HG03520 (cell line): ENCODE measurements around the gene SFTPB.
"Not testable (repeated sequence)": the region's sequence is repeated elsewhere in the genome, so short reads cannot be mapped to it uniquely, and the experiment has no call there.

Source experiments
- ATAC-seq: cut with Tn5 transposase; IDR thresholded peaks from one replicate; pipeline ENCODE4 v1.9.1; 2021; ENCODE audit warnings: mild to moderate bottlenecking, moderate library complexity; ENCODE audit not compliant: unreplicated experiment

The SFTPB gene

GRCh38 chr2:85660301-85660700, 7.7 kb downstream of the SFTPB start:
- ATAC-seq = not testable (repeated sequence)

GRCh38 chr2:85659324-85659981, 8.5 kb downstream of the SFTPB start:
- ATAC-seq = no peak

- not testable (repeated sequence) for ATAC-seq
These were observed 10.6 kb downstream of the SFTPB start for GRCh38 chr2:85657399-85657798.

DNA sequence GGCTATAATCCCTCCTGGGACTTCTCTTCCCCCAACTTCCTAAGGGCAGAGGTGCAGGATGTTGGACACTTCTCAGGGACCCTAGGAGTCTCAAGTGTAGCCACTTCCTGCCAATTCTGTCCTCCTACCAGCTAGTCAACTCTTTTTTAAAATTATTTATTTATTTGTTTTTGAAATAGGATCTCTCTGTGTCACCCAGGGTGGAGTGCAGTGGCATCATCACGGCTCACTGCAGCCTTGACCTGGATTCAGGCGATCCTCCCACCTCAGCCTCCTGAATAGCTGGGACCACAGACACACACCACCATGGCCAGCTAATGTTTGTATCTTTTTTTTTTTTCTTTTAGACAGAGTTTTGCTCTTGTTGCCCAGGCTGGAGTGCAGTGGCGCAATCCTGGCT, 11.5 kb downstream of the SFTPB start:
- no peak for ATAC-seq

- ATAC-seq = no peak
These were observed 12.0 kb downstream of the SFTPB start for GRCh38 chr2:85655961-85656417.

- ATAC-seq = no peak
These were observed 14.0 kb downstream of the SFTPB start for GRCh38 chr2:85653996-85654395.

DNA sequence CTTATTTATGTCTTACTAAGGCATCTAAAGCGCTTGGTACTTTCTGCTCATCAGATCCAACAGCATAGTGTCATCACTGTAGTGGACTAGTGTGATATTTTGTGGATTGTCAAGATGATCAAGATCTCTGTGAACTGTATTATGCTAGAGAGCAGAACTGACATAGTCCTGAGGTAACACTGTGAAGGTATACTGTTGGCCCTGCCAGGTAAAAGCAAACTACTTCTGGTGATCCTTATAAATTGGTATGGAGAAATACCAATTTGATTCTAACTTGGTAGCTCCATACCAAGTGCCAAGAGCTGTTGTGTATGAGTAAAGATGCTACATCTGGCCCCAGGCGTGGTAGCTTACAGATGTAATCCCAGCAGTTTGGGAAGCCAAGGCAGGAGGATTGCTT, 15.9 kb downstream of the SFTPB start:
- ATAC-seq = no peak

DNA sequence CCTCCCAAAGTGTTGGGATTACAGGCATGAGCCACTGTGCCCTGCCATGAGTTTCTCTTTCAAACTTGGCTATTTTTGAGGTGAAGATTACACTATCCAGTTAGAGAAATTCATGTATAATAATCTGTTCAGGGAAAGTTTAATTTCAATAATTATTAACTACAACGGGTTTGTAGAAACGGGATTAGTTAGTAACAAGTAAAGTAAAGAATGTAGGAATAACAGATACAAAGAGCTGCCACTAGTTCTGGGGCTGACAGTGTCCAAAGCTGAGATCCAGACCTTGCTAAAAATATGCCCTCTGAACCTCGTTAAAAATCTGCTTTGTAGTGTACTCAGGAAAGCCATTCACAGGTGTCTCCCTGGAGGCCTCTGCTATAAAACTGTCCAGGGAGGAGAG, 16.9 kb downstream of the SFTPB start:
- ATAC-seq = no peak

DNA sequence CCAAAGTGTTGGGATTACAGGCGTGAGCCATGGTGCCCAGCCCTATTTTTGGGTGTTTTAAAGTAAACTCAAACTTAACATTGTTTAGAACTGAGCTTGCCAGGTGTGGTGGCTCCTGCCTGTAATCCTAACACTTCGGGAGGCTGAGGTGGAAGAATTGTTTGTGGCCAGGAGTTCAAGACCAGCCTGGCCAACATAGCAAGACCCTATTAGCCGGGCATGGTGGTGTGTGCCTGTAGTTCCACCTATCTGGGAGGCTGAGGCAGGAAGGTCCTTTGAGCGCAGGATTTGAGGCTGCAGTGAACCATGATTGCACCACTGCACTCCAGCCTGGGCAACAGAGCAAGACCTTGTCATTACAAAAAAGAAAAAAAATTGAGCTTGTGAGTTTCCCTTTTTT, 17.5 kb downstream of the SFTPB start:
- ATAC-seq = no peak

- ATAC-seq = no peak
These were observed 18.5 kb downstream of the SFTPB start for GRCh38 chr2:85649201-85650190.

GRCh38 chr2:85648619-85649018, 19.4 kb downstream of the SFTPB start:
- ATAC-seq = no peak

GRCh38 chr2:85647823-85648526, 20.0 kb downstream of the SFTPB start:
- ATAC-seq = no peak

DNA sequence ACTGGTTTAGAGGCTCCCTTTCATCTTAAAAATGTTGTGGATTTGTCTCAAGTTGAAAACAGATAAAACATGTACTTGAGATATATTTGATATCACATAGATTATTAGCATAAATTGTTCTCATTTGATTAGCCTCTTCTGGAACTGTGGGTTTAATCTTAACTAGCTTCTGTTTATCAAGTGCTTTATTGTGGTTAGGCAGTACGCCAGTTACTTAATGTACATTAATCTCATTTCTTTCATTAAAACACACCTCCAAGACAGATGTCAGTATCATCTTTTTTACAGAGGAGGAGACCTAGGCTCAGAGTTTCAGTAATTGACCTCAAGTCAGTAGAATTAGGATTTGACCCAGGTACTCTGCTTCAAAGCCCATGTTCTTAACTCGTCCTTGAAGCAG, 21.8 kb downstream of the SFTPB start:
- no peak for ATAC-seq

GRCh38 chr2:85644909-85645308, 23.1 kb downstream of the SFTPB start:
- no peak for ATAC-seq

DNA sequence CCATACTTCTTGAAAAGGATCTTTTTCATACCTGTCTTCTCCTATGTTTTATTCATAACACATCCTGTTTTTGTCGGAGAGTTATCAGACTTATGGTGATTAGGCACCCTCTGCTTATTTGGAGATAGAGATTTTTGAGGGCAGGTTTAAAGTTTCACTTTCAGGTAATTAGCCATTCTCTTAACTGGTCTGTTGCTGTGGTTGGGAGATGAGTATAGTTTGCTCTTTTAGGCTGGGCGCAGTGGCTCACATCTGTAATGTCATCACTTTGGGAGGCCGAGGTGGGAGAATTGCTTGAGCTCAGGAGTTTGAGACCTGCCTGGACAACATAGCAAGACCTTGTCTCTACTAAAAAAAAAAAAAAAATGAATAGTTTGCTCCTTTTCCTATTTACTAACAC, 25.3 kb downstream of the SFTPB start:
- peak; percentile 53 for ATAC-seq

DNA sequence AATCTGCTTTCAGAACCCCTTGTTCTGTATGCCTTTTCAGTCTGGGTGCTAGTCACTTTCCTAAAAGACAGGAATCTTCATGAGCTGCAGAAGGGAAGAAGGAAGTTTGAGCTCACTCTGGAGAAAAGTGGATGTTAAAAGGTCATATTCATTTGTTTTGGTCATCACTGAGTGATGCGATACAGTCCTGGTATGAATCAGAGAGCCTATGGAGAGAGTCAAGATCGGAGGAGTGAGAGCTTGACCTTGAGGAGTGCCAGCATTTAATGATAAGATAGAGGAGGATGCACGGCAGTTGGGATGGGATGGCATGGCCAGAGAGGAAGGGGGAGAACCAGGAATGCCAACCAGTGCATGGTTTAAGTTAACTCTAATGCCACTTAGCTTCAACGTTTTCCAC, 32.4 kb downstream of the SFTPB start:
- ATAC-seq = no peak

GRCh38 chr2:85635011-85635410, 33.0 kb downstream of the SFTPB start:
- ATAC-seq = no peak

GRCh38 chr2:85631316-85631715, 36.7 kb downstream of the SFTPB start:
- ATAC-seq = no peak

DNA sequence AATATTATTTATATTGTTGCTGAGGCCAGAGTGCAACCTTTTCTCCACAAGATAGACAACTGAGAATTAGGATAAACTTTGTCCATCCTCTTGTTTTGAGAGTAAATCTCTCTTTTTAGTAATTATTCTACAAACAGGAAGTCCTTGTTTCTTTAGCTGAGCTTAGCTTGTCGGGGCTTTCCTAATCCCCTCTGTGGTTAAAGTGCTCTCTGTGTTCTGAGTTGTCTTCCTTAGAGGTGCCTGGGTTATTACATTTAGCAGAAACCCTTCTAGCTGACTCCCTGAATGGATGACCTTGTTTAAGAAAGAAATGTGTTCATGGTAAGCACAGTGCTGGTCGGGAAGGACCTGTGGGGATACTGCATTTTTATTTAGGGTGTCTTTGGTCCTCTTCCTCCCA, 39.3 kb downstream of the SFTPB start:
- ATAC-seq = no peak

DNA sequence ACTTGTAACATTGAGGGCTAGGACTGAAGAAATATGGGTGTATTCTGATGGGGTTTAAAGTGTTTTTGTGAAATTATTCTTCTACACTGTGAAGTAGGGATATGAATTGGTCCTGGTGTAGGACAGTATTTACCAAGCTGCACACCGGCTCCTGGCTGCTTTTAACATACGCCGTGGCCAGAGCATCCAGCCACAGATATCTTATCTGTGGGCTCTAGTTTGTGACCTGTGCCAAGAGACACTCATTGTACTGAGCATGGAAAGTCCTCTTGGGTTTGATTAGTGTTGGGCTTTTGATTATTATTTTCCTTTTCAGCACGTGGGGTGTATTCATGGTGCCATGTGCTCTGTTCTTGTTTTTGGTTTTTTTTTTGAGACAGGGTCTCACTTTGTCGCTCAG, 44.0 kb downstream of the SFTPB start:
- ATAC-seq = no peak

DNA sequence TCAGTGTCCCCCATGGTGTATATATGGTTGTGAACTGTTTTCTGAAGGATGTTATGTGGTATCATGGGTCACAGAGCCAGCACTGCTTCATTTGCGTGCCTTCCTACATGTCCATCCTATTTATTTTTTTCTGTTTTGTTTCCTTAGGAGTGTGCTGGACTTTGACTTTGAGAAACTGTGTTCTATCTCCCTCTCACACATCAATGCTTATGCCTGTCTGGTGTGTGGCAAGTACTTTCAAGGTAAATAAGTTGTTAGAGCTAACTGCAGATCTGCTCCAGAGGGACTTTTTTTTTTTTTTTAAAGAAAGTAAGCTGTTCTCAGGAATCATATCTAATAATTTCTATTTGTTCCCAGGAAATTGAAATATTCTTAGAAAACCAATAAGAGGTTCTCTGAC, 46.7 kb downstream of the SFTPB start:
- no peak for ATAC-seq
